H1 (cell line): ENCODE measurements around the gene ZNF385C.

Source experiments
- JUND ChIP-seq: IDR thresholded peaks from 2 replicates; pipeline ENCODE4 v1.6.1; 2011; ENCODE audit warnings: mild to moderate bottlenecking, improper control_type of control experiment, low read length
- RXRA ChIP-seq: IDR thresholded peaks from 2 replicates; pipeline ENCODE4 v1.6.1; 2011; ENCODE audit warnings: low read depth, mild to moderate bottlenecking, low read length, moderate library complexity; ENCODE audit not compliant: insufficient read depth
- TAF1 ChIP-seq: IDR thresholded peaks from 2 replicates; pipeline ENCODE4 v1.6.1; 2011; ENCODE audit warnings: mild to moderate bottlenecking, low read depth, low read length

DNA sequence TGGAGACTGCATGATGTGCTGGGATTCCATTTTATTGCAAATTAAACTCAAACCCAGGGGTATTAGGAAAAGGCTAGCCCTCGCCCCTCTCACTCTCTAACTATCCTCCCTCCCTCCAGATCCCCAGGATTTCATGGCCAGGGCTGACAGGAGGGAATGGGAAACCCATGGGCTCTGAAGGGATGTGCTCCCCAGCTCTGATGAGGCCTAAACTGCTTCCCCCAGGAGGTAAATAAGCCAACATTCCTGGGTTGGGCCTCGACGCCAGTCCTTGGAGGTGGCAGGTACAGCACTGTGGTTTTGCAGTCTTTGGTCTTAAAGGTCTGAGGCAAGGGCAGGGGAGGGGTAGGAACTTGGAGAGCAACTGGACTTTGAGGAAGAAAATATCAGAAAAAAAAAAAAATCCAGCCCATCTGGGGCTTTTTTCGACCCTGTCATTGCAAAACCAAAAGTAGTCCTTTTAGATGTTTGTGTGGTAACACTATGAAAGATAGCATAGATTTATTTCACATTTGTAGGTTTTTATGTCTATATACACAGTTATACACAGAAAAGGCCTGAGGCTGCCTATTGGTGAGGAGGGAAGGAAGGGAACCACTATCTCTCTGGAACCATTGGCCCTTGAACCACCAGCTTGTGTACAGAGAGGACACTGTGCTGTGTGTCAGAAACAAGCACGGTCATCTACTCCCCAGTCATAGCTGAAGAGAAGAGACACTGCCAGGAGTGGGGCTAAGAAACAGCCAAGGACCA, 59.9 kb downstream of the ZNF385C start:
- no peak for TF ChIP-seq RXRA
- no peak for TF ChIP-seq TAF1
- no peak for TF ChIP-seq JUND
